NK-92 (cell line): ENCODE measurements around the gene P2RX6.
"Not testable (repeated sequence)": the region's sequence is repeated elsewhere in the genome, so short reads cannot be mapped to it uniquely, and the experiment has no call there.

Experiments
- DNase-seq: peaks from one replicate; lab custom pipeline; 2025; ENCODE audit not compliant: unreplicated experiment; lab: John Stamatoyannopoulos, UW

P2RX6 gene

DNA sequence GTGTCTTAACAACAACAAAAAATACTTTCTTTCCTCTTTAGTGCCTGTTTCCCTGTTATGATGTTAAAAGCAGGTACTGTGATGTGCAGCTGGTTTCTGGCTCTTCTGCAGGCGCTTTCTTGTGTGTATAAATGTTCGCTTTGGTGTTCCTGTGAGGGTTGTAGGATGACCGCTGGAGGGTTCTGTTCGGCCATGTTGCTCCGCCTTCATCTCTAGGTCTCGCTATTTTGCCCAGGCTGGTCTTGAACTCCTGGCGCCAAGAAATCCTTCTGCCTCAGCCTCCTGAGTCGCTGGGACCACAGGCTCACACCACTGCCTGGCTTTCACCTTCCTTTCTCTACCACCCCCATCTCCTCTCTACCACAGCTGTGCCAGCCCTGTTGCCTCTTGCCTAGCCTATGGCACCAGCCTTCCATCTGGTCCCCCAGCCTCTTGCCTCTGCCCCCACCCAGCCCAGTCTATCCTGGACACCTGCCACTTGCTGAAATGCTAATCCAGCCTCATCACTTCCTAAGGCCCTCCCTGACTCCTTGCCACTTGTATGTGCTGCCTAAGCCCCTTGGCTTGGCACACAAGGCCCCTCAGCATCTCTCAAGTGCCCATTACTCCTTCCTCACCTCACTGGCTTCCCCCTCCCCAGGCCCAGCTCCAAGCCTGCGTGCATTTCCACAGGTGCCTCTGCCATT is 36.3 kb downstream of the P2RX6 start:
- DNase-seq = no peak

DNA sequence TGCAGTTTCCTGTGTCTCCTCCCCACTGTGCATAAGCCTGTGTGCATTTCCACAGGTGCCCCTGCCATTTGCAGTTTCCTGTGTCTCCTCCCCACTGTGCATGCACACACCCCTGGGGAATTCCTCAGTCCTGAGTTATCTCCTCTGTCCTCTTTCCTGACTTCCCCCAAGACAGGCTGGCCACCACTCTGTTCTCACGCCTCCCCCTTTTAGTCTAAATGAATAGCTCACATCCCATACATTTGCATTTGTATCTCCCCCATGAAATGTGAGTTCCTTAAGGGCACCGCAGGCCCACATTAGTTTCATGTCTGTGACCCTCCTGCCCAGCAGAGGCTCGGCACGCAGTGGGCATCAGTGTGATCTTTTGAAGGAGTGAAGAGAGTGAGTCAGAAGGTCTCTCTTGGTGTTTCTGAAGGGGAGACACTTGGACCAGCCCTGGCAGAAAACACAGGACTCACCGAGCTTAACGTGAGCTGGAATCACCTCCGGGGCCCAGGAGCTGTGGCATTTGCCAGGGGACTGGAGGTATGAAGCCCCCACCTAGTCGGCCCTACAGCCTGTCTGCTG is 37.0 kb downstream of the P2RX6 start:
- DNase-seq = no peak

DNA sequence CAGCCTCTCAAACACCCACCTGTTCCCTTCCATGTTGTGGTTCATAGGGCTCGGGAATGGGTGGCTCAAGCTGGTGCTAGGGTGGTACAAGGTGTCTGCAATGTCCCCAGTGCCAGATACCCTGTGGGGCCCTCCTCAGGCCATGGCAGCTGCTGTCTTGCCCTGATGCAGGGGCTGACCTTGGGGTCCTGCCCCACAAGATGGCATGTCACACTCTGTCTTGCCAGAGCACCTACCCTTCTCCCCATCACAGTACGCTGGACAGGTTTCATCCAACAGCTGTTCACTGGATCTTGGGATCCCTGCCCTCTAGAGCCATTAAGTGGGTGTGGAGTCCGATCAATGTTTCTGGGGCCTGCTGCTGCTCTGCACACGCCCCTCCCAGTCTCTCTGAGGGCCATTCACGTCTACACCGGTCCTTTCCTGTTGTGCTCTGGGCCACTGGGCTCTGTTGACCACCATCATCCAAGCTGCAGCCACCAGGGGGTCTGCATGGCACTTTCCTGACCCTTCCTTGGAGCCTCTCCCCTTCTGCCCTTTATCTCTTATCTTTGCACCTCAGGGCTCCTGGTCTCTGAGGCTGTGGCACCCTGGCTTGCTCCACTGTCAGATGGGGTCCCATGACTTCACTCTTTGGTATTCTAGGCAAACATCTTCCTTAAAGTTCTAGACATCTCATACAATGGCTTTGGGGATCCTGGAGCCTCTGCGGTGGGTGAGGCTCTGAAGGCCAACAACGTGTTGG is 37.9 kb downstream of the P2RX6 start:
- DNase-seq = no peak

DNA sequence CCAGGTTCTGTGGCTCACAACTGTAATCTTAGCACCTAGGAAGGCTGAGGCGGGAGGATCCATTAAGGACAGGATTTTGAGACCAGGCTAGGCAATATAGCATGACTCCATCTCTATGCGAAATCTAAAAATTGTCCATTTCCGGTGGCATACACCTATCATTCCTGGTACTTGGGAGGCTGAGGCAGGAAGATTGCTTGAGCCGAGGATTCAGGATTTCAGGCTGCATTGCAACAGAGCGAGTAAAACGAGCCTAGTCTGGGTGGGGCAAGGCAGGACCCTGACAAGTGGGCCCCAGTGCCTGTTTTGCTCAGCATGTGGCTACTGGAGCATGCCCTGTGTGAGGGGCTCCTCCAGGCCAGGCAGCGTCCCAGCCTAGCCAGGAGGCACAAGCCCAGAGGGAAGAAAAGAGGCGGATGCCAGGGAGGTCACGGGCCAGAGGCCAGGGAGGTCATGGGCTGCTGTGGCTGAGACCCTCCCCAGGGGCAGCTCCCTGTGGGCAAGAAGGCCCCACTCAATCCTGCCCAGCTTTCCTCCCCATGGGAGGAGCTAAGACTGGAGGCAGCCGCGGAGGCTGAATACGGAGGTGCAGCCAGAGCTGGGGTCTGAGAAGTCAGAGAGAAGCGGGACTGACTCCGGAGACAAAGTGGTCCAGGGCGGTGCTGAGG is 39.2 kb downstream of the P2RX6 start:
- no peak for DNase-seq

DNA sequence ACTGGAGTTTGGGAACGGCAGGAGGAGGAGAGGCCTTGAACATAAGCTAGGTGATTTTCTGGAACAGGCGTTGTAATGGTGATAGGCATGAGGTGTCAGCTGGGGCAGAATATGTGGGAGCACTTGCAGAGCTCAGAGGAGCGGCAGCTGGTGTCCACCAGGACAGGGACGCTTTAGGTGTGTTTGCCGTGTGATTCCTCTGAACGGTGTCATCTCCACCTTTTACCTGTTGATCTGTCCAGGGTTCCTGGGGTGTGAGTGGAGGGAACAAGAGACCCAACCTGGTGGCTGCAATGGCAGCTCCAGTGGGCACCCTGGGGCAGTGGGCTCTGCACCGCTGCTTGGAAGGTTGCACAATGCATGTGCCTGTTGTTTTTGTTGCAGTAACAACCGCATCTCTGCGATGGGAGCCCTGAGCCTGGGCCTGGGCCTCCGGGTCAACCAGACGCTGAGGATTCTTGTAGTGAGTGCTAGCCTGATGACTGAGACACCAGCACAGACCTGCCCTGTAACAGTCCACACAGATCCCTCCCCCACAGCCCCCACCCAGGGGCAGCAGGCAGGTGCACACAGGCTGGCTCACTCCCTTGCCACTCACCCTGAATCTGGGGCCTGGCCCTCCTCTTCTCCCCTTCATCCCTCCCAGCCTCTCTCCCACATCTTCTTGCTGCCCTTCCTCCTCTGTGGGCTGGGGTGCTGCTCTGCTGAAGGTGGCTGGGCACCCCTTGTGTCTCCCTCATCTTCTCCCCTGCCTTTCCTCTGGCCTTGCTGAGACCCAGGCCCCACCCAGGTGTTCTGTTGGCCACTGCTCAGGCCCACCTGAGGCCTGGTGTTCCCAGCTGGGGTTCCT is 40.0 kb downstream of the P2RX6 start:
- DNase-seq = no peak

DNA sequence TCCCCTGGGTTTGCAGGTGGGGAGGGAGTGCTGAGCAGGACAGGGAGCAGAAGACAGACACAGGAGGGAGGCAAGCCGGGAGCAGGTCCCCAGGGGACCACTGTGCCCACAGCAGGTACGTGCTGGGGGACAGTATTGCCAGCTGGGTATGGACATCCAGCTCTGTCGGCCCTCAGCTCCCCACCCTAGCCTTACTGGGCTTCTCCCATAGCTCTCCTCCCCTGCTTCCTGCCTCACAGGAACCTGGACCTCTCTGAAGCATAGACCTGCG is 40.5 kb downstream of the P2RX6 start:
- DNase-seq = no peak

DNA sequence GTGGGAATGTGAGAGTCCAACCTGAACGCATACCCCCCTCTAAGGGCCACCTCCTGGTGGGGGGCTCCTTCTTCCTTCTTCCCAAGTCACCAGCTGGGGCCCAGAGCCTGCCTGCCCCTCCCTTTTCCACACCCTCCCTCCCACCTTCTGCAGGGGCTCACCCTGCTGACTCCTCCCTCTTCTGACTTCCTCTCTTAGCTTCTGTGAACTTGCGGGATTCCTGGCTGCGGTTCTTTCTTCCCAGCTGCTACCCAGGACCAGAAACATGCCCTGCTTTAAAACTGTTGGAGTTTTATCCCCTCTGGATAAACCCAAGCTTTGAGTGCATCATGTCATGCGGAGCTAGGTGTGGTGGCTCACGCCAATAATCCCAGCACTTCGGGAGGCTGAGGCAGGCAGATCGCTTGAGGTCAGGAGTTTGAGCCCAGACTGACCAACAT is 40.9 kb downstream of the P2RX6 start:
- no peak for DNase-seq

DNA sequence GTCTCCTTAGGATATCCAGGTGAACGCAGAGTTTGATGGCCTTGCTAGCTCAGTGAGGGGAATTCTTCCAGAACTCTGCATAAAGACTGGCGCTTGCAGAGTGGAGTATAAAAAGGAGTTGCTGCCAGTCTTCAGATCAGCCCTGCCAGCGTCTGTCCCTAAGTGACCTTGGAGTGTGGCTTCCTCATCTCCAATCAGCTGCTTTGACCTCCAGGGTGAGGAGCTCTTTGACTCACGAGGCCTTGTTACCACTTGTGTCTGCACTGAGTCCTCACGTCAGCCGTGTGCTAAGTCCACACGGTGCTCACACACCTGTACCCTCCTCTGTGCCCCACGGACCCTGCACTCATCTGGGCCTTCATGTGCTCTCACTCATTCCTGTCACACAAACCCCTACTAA is 45.4 kb downstream of the P2RX6 start:
- DNase-seq = not testable (repeated sequence)

DNA sequence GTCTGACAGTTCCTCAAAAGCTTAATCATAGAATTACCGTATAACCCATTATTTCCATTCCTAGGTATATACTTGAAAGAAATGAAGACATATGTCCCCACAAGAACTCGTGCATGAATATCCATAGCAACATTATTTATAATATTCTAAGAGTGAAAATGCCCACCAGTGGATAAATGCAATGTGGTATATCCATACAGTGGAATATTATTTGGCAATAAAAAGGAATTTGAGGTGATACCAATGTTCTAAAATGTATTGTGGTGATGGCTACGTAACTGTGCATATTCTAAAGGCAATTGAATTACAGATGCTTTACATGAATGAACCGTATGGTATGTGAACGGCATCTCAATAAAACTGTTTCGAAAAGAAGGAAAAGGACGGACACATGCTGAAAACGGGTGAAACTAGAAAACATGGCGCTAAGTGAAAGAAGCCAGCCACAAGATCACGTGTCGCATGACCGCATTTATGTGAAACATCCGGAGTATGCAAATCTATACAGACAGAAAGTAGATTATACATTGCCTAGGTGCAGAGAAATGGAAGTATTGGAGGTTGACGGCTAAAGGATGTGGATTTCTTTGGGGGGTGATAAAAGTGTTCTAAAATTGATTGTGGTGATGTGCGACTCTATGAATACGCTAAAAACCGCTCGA is 46.8 kb downstream of the P2RX6 start:
- not testable (repeated sequence) for DNase-seq

DNA sequence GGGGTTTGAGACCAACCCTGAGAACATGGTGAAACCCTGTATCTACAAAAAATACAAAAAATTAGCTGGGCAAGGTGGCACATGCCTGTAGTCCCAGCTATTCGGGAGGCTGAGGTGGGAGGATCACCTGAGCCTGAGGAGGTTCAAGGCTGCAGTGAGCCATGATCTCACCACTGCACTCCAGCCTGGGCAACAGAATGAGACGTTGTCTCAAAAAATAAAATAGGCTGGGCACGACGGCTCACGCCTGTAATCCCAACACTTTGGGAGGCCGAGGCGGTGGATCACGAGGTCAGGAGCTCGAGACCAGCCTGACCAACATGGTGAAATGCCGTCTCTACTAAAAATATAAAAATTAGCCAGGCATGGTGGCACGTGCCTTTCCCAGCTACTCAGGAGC is 49.5 kb downstream of the P2RX6 start:
- not testable (repeated sequence) for DNase-seq

DNA sequence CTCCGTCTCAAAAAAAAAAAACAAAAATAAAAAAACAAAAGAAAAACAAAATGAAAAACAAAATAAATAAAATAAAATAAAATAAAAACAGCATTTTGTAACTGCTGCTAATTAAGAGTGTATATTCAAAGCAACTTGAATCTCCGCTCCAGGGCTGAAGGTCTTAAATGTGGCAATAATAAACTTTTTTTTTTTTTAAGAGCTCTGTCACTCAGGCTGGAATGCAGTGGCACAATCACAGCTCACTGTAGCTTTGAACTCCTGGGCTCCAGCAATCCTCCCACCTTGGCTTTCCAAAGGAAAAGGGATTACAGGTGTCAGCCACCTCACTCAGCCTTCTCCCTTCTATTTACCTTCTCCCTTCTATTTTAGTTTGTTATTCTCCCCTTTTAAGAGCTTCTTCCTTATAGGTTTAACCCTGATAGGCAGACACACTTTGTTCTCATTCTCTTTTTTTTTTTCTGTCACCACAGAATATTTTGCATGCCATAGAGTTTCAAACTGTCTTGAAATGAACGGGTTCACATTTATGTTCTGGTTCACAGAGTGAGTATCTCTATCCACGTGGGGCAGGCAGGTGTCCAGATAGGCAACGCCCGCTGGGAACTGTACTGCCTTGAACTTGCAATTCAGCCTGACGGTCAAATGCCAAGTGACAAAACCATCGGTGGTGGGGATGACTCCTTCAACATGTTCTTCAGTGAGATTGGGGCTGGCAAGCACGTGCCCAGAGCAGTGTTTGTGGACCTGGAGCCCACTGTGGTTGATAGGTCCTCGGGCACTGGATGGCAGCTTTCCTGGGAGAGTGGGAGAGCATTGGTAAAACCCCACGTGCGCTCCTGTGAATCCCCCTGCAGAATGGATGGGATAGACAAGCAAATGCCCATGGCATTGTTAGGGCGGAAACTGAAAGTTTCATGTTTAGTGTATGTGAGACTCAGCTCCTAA is 50.2 kb downstream of the P2RX6 start:
- DNase-seq = no peak

DNA sequence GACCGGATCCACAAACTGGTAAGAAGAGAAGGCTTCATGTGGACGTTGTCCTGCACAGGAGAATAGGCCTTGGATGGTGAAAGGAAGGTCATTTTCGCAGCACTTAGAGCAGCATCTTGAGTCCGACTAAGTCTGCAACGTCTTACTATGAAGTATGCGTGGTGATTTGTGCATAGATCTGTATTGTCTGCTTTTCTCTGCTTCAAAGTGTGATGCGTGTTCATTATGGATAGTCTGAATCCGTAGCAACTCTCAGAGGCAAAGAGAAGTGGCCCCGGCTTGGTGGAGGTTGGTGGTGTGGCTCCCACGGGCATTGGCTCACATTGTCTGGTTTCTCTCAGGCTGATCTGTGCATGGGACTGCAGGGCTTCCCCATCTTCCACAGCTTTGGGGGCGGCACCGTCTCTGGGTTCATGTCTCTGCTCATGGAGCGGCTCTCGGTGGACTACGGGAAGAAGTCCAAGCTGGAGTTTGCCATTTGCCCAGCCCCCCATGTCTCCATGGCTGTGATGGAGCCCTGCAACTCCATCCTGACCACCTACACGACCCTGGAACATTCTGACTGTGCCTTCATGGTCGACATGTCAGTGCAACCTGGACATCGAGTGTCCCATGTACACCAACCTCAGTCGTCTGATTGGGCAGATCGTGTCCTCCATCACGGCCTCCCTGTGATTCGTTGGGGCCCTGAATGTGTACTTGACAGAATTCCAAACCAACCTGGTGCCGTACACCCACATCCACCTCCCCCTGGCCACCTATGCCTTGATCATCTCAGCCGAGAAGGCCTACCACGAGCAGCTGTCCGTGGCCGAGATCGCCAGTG is 52.3 kb downstream of the P2RX6 start:
- DNase-seq = no peak

DNA sequence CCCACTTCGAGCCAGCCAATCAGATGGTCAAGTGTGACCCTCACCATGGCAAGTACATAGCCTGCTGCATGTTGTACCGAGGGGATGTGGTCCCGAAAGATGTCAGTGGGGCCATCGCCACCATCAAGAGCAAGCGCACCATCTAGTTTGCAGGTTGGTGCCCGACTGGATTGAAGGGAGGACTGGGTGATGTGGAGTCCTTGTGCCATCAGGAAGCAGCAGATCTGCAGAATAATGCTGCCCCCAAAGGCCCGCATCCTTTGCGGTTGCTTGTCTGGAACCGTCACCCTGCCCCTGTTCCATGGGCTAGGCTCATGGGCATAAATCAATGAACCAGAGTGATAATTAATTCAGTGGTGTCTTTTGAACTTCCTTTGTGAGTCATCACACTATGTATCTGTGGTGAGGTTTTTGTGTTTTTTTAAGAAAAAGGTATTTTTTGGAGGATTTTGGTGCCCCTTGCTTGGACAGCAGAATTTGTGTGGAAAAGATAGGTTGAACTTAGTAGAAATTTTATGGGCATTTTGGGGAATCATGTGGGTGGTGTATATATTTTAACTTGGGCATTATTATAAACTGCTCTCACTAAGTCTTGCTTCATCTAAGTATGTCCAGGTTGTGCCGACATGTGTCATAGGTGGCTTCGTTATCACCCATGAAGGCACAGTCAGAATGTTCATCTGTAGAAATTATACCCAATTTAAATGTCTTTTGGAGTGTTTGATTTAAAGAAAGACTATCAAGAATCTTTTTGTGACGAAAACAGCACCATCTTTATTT is 53.1 kb downstream of the P2RX6 start:
- no peak for DNase-seq

DNA sequence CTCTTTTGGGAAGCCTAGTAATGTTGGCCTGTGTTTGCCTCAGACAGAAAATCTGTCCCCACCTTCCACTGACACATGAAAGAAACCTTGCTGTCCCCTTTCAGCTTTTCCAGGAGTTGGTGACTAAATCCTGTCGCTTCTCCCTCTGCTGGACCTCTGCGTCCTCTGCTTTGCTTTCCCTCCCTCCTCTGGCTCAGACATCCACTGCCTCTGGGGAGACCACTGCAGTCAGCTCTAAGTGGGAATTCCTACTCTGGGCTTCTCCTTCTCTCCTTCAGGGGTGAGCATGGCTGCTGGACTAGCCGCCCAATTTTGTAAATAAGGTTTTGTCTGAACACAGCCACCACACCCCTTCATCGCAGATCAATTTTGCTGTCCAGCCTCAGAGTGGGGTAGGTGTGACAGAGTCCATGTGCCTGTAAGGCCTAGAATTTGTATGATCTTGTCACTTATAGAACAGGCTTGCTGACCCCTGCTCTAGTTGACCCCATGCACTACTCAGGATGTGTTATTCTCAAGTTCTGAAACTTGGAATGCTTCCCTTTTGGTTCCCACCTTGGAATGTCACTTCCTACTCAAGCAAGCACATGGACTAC is 53.8 kb downstream of the P2RX6 start:
- no peak for DNase-seq

DNA sequence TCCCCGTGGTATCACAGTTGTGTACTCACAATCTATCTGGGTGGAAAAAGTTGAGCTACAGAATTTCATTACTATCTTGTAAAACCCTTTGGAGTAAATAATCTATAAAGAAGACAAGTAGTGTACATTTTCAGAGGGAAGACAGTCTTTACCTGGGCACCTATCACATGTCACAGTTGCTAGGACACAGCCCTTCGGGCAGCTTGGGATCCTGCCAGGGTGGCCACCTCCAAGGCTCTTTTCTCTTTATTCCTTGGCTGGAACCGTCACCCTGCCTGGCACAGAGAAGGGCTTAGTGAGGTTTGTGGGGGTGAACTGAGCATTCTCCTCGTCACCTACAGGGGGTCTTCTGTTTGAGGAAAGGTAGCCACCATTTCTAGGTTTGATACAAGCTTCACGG is 54.4 kb downstream of the P2RX6 start:
- DNase-seq = no peak

DNA sequence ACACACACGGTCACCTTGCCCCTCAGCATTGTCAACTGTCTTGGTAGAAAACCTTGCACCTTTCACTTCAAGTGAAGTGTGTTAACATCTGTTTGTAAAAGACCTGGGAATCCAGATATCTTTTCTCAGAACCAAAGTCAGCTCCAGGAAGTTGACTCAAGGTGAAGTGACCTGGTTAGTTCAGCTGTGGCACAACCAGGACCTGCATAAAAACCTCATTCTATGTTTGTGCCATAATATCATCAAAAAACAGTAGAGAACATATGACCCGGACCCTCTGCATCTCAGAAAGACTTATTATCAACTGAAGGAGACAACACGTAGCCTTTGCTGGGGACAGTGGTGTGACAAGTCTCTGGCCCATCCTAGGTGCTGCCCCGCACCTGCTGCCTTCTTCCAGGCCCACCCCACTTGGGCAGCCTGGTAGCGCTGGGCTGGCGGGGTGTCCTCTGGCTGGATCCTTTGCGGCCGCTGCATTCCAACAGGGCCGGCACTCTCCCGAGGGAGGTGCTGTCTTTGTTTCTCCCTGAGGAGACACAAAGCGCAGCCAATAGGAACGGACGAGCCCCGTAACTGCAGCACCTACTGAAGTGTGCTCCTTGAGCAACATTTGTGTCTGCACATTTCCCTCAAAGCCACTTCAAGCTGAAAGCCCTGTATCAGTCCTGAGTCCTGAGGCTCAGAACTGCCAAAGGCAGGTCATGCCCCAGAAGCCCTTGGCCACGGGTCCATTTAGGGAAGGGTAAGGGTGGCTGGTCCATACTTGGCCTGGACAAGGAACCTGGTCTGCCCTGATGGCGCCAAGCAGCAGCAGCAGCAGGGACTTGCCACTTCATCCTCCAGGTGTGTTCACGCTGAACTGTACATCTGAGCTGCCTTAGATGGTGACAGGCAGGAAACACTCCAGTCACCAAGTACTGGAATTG is 56.0 kb downstream of the P2RX6 start:
- no peak for DNase-seq
